ENCODE results near the gene SEH1L.

Gene SEH1L

DNA sequence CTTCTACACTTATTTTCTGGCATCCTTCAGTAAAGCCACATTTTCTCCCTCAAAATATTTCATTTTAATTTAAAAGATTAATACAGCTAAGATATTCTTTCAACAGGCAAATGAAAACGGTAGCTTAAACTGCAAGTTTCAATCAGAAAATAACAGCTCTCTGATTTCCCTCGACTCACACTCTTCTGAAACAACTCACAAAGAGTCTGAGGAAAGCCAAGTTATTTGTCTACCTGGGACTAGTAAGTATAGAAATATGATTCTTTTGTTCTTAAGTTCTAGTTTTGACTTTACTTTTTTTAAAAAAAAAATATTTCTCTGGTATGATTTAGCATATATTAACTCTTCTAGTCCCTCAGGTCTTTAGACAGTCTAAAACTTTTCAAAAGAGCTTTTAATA lies 70.6 kb downstream of the SEH1L start:
- H3K4me3 ChIP-seq (replicated peaks; ENCODE audit: low read depth, low read length): no peak overlapping the region
- no peak for DNase-seq (ENCODE audit: low read depth)
- no peak for TF ChIP-seq CTCF (IDR thresholded peaks at IDR 0.05; ENCODE audit: low read length, missing control alignments)

DNA sequence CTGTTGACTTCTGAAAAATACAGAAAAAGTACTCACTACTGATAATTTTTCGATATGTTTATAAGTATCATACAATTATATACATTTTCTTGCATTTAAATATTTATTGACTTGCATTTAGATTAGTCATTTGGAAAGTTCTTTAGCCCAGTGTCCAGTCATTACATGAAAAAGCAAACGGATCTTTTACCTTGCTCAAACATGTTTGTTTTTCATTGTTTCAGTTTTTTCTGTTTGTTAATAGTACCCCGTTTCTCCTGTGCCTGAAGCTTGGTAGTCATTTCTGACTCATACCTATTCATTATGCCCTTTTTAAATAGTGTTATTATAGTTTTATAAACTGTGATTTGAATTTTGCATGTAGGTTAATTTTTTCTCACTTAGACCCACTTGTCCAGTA lies 71.5 kb downstream of the SEH1L start:
- no peak overlapping the region for H3K4me3 ChIP-seq (replicated peaks; ENCODE audit: low read depth, low read length)
- peak; percentile 14 for DNase-seq (ENCODE audit: low read depth)
- no peak for TF ChIP-seq CTCF (IDR thresholded peaks at IDR 0.05; ENCODE audit: low read length, missing control alignments)

DNA sequence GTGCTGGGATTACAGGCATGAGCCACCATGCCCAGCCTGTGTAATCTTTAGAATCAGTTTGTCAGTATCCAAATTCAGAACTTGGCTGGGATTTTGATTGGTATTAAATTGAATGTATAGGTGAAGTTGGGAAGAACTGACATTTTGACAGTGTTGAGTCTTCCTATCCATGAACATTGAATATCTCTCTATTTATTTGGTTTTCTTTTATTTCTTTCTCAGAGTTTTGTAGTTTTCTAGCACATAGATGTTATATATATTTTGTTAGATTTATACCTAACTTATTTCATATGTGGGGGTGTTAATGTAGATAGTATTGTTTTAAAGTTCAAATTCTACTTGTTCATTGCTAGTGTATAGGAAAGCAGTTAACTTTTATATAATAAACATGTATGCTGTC lies 74.8 kb downstream of the SEH1L start:
- no peak for TF ChIP-seq CTCF (IDR thresholded peaks at IDR 0.05; ENCODE audit: low read length, missing control alignments)
- DNase-seq (ENCODE audit: low read depth): no peak
- H3K4me3 ChIP-seq (replicated peaks; ENCODE audit: low read depth, low read length): no peak overlapping the region

- DNase-seq (ENCODE audit: low read depth): no peak
- TF ChIP-seq CTCF (IDR thresholded peaks at IDR 0.05; ENCODE audit: low read length, missing control alignments): no peak
- no peak overlapping the region for H3K4me3 ChIP-seq (replicated peaks; ENCODE audit: low read depth, low read length)
Measured at GRCh38 chr18:13025233-13025632, 77.4 kb downstream of the SEH1L start.

GRCh38 chr18:13026583-13027270 lies 78.9 kb downstream of the SEH1L start:
- no peak for TF ChIP-seq CTCF (IDR thresholded peaks at IDR 0.05; ENCODE audit: low read length, missing control alignments)
- peak; percentile 11 for DNase-seq (ENCODE audit: low read depth)

GRCh38 chr18:13028869-13029268 lies 81.1 kb downstream of the SEH1L start:
- no peak overlapping the region for H3K4me3 ChIP-seq (replicated peaks; ENCODE audit: low read depth, low read length)
- no peak for TF ChIP-seq CTCF (IDR thresholded peaks at IDR 0.05; ENCODE audit: low read length, missing control alignments)
- DNase-seq (ENCODE audit: low read depth): no peak

More at GRCh38 chr18:13026583-13027270, 78.9 kb downstream of the SEH1L start:
- no peak overlapping the region for H3K4me3 ChIP-seq (replicated peaks; ENCODE audit: low read depth, low read length)

DNA sequence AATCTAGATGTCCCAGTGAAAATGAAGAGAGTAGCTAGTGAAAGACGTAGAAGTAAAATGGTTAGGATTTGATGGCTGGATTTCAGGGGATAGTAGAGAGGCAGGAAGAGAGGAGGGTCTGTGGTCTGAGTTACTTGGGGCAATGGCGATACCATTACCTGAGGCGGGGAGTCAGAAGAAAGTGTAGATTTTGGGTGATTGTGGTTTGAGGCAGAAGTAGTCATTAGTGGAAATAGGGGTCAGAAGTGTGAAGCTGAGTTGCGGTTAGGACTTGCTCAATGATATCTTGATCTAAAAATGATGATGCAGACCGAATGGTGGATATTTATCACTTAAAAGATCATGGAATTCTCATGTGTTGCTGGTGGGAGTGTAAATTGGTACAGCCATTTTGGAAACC lies 84.4 kb downstream of the SEH1L start:
- no peak for DNase-seq (ENCODE audit: low read depth)
- TF ChIP-seq CTCF (IDR thresholded peaks at IDR 0.05; ENCODE audit: low read length, missing control alignments): no peak
- H3K4me3 ChIP-seq (replicated peaks; ENCODE audit: low read depth, low read length): no peak overlapping the region
